ENCODE measurements around the gene SBNO1.

The SBNO1 gene

DNA sequence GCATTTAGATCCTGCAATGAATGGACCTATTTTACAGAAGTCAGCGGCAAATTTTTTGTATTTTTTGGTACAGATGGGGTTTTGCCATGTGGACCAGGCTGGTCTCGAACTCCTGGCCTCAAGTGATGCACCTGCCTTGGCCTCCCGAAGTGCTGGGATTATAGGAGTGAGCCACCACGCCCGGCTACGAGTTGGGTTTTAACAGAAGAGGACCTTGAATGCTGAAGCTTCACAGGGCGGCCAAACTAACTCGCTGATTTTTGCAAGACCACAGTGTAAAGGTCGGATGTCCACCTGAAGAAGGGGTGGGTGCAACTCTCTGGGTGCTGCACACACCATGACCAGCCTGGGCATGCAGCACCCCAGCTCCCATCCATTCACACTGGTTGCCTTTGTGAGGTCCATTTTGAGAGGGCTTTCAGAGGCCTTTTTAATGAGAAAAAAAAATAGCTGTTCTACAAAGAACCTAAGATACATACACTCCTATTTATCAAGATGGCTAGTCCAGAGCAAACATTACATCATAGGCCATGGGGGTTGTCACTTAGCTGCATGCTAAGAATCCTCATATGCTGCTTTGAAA, 71.4 kb downstream of the SBNO1 start:
- H3K4me3 ChIP-seq (replicated peaks; ENCODE audit: low read depth, low read length), result no peak overlapping the region
- TF ChIP-seq, protein P1, sequence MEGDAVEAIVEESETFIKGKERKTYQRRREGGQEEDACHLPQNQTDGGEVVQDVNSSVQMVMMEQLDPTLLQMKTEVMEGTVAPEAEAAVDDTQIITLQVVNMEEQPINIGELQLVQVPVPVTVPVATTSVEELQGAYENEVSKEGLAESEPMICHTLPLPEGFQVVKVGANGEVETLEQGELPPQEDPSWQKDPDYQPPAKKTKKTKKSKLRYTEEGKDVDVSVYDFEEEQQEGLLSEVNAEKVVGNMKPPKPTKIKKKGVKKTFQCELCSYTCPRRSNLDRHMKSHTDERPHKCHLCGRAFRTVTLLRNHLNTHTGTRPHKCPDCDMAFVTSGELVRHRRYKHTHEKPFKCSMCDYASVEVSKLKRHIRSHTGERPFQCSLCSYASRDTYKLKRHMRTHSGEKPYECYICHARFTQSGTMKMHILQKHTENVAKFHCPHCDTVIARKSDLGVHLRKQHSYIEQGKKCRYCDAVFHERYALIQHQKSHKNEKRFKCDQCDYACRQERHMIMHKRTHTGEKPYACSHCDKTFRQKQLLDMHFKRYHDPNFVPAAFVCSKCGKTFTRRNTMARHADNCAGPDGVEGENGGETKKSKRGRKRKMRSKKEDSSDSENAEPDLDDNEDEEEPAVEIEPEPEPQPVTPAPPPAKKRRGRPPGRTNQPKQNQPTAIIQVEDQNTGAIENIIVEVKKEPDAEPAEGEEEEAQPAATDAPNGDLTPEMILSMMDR (IDR thresholded peaks at IDR 0.05; ENCODE audit: low read length, missing control alignments), result no peak
- no peak for DNase-seq (ENCODE audit: low read depth)

DNA sequence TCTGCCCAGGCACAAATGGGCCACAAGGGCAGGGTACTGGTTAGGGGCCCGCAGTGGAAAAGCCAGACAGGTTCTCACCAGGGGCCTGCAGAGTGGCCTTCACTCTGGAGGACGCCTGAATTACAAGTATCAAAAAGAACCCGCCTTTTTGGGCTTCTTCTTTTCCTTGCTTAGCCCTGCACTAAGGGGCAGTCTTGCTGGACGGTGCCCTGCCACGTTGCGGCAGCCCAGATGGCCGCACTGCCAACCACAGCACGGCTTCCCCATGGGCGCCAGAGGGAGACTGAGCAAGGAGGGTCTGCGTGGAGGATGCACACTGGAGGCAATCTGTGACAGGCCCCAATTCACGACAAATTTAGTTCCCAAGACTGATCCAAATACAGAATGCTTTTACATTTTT, 74.7 kb downstream of the SBNO1 start:
- no peak overlapping the region for H3K4me3 ChIP-seq (replicated peaks; ENCODE audit: low read depth, low read length)
- DNase-seq (ENCODE audit: low read depth), result no peak
- TF ChIP-seq, protein P1 (IDR thresholded peaks at IDR 0.05; ENCODE audit: low read length, missing control alignments), result no peak

DNA sequence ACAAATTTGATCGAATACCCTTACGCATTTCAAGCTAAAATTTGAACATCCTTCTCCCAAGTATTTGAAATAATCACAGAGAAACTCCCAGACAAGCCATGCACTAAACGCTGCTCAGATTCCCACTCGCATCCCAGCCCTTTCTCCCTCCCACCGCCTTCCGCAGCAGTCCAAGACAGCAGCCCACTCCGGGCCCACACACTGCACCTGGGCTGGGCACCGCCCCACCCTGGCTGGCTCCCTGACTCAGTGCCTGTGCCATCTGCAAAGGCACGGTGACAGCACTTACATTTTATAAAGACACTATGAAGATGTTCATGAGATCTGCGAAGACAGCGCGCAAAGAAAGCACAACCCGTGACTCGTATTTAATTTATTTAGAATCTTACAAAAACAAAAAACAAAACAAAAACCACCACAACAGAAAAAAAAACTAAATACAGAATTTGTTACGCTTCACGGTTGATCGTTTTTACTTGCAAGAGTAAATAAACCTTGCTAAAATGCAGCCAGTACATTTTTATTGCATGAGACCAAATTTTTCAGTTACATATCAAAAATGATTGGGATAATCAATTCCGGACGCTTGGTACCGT, 75.8 kb downstream of the SBNO1 start:
- DNase-seq (ENCODE audit: low read depth), result no peak
- no peak overlapping the region for H3K4me3 ChIP-seq (replicated peaks; ENCODE audit: low read depth, low read length)
- TF ChIP-seq, protein P1 (IDR thresholded peaks at IDR 0.05; ENCODE audit: low read length, missing control alignments), result no peak

DNA sequence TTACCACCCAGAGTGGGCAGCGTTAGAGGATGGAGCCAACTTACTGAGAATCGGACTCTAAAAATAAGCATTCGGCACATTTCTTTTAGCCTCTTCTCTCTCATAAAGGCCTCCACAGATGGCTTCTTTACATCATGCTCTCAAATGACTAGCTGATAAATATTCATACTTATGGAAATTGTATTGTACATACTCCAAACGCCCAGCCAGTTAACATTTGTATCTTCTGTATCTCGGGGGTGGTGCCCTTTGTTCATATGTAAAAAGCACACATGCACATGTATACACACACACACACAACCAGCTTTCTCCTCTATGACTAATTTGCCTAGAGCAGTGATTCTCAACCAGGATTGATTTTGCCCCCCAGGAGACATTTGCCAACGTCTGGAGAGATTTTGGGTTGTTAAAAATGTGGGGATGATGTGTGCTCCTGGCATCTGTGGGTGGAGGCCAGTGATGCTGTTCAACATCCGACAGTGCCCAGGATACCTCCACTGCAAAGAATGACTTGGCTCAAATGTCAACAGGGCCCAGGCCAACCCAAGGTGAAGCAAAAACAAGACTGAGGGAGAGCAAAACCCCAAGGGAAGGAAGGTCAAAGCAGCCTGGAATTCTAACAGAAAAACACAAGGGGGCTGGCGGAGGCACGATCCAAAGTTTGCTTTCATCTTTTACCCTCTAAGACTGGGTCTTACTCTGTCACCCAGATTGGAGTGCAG, 77.8 kb downstream of the SBNO1 start:
- H3K4me3 ChIP-seq (replicated peaks; ENCODE audit: low read depth, low read length), result no peak overlapping the region
- TF ChIP-seq, protein P1 (IDR thresholded peaks at IDR 0.05; ENCODE audit: low read length, missing control alignments), result no peak
- DNase-seq (ENCODE audit: low read depth), result no peak

DNA sequence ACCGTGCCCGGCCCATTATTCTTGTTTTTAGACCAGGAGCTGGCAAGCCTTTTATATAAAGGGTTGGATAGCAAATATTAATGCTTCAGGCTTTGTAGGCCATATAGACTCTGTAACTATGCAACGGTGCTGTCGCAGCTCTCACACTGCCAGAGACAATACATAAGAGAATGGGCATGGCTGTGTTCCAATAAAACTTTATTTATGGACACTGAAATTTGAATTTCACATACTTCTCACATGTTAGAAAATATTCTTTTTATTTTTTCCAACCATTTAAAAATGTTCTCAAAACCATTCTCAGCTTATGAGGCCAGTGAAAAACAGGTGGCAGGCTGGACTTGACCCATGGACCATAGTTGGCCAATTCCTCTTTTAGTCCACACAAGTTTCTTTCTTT, 80.0 kb downstream of the SBNO1 start:
- no peak for DNase-seq (ENCODE audit: low read depth)
- TF ChIP-seq, protein P1 (IDR thresholded peaks at IDR 0.05; ENCODE audit: low read length, missing control alignments), result no peak
- H3K4me3 ChIP-seq (replicated peaks; ENCODE audit: low read depth, low read length), result no peak overlapping the region

DNA sequence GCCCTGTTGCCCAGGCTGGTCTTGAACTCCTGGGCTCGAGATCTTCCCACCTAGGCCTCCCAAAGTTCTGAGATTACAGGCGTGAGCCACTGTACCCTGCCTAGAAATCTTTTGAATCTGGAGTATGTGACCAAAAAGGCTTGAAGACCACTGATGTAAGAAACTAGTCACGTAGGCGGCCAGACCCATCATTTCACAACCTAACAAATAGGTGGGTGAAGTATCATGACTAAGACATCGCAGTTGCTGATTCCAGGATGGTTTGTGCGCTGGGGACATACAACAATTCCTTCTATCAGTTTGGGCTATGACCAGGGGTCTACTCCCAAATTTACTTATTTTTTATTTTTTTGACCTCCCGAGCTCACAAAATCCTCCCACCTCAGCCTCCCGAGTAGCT, 81.2 kb downstream of the SBNO1 start:
- TF ChIP-seq, protein P1 (IDR thresholded peaks at IDR 0.05; ENCODE audit: low read length, missing control alignments), result no peak
- no peak for DNase-seq (ENCODE audit: low read depth)
- H3K4me3 ChIP-seq (replicated peaks; ENCODE audit: low read depth, low read length), result no peak overlapping the region

All from fibroblast of pulmonary artery (primary cell).